Panc1 (cell line): ENCODE measurements around the gene RHEX. TPM values are rescaled to one million over a fixed set of nuclear protein-coding genes. Genes with fewer than 3 reads are reported as not detected.

Source experiments
- ATAC-seq: fragments of 200-7000 bp; cut with Tn5 transposase; 2 replicates; pipeline ENCODE4 v1.9.1; 2020; ENCODE audit warnings: mild to moderate bottlenecking, moderate library complexity
- BruUV-seq: library from RNA; stranded (reverse); fragments of 400-500 nt; replicated peaks from 2 replicates; lab custom pipeline; 2021; lab: Mats Ljungman, UMichigan
- CTCF ChIA-PET: fragments of 300-600 bp; sonication (Branson Sonifier 250); formaldehyde crosslinking; loops from one replicate; lab custom pipeline; 2022; ENCODE audit warnings: antibody characterized with exemption; lab: Charles Lee
- POLR2A ChIA-PET: fragments of 300-600 bp; sonication (Branson Sonifier 250); formaldehyde crosslinking; loops from one replicate; lab custom pipeline; 2022; ENCODE audit warnings: antibody characterized with exemption; lab: Charles Lee
- DNase-seq: peaks from one replicate; pipeline ENCODE4 v3.0.0-alpha.2; 2010; ENCODE audit warnings: low read depth, low spot score
- H3K27ac ChIP-seq: 2 replicates; pipeline ENCODE4 v1.5.1; 2011; ENCODE audit warnings: mild to moderate bottlenecking, low read length, inconsistent platforms
- H3K27me3 ChIP-seq: fragments of 200-500 bp; sonication (Bioruptor generic); 2 replicates; pipeline ENCODE4 v1.6.0; 2014; ENCODE audit warnings: low read length, inconsistent platforms; ENCODE audit not compliant: control insufficient read depth, insufficient read depth
- H3K36me3 ChIP-seq: fragments of 200-500 bp; sonication (Bioruptor generic); 2 replicates; pipeline ENCODE4 v1.5.1; 2014; ENCODE audit warnings: inconsistent platforms, mild to moderate bottlenecking, low read length, moderate library complexity; ENCODE audit not compliant: control insufficient read depth, insufficient read depth
- H3K4me1 ChIP-seq: 2 replicates; pipeline ENCODE4 v1.5.1; 2011; ENCODE audit warnings: inconsistent platforms, mild to moderate bottlenecking, low read length, moderate library complexity; ENCODE audit not compliant: control insufficient read depth, insufficient read depth
- H3K4me3 ChIP-seq, 2 experiments: 2 replicates each; pipeline ENCODE4 v1.5.1; 2011 to 2012; ENCODE audit warnings: low read depth in 2 of 2, low read length in 2 of 2, mild to moderate bottlenecking in 2 of 2, inconsistent platforms in 1 of 2, moderate library complexity in 1 of 2
- H3K9me3 ChIP-seq: fragments of 200-500 bp; sonication (Bioruptor generic); 2 replicates; pipeline ENCODE4 v1.5.1; 2014; ENCODE audit warnings: low read depth, mild to moderate bottlenecking, inconsistent platforms, low read length, moderate library complexity; ENCODE audit not compliant: control insufficient read depth, insufficient read depth
- CTCF ChIP-seq: fragments of 450-650 bp; IDR thresholded peaks from 2 replicates; pipeline ENCODE4 v1.5.1; 2017; ENCODE audit warnings: mild to moderate bottlenecking
- POLR2AphosphoS5 ChIP-seq: IDR thresholded peaks from 2 replicates; pipeline ENCODE4 v1.6.1; 2012; ENCODE audit warnings: mild to moderate bottlenecking, low read depth, low read length, moderate library complexity
- REST ChIP-seq, 2 experiments: IDR thresholded peaks; 2 replicates each; pipeline ENCODE4 v1.6.1; 2011 to 2012; ENCODE audit warnings: low read depth in 2 of 2, control low read depth in 1 of 2, low read length in 1 of 2, mild to moderate bottlenecking in 1 of 2, moderate library complexity in 1 of 2; ENCODE audit not compliant: insufficient read depth in 1 of 2
- SIN3A ChIP-seq: IDR thresholded peaks from 2 replicates; pipeline ENCODE4 v1.6.1; 2012; ENCODE audit warnings: low read depth, mild to moderate bottlenecking, low read length, moderate library complexity, borderline replicate concordance; ENCODE audit not compliant: insufficient read depth
- TCF7L2 ChIP-seq: IDR thresholded peaks from 2 replicates; pipeline ENCODE4 v1.6.1; 2011; ENCODE audit warnings: mild to moderate bottlenecking, low read depth, low read length, inconsistent platforms
- in situ Hi-C: cut with HindIII; loops from 2 replicates; pipeline ENCODE4 v1.10.0; 2016; ENCODE audit warnings: low sequenced_read_pairs, low pct_unique_long_range_greater_than_20kb
- intact Hi-C: fragments of 100-400 bp; cut with micrococcal nuclease; formaldehyde crosslinking; loops from one replicate; pipeline ENCODE4 v1.10.0; 2022; ENCODE audit not compliant: unreplicated experiment
- total RNA-seq: library from RNA; stranded (reverse); gene quantifications from one replicate; pipeline ENCODE4 v1.2.1, GENCODE V29; 2021; ENCODE audit not compliant: unreplicated experiment

Gene RHEX
- total RNA-seq, 1 experiment from 2014 or later = not detected

DNA sequence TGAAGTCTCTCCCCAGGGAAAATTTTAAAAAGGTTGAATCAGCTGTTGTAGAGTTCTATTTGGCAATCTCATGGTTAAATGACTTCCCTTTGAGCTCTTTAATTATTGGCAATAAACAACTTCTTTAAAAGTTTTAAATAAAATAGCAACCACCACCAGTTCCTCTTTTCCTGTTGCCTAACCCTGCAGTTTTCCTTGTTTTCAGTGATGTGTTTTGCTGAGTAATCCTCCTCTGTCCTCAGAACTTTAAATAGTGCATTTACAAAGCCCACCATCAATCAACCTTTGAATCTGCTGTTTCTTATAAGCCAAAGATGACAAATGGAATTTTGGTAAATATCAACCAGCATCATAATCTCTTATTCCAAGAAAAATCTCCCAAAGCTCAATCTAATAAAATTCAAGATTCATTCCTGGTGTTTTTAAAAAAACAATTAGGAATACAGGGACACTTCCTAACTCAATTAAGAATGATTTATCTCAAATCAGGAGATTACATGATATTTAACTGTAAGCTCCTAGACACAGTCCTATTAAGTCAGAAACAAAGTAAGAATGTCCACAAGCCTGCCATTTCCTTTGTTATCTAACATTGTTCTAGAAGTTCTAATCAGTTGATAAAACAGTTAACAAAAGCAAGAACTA is 49.4 kb downstream of the RHEX start:
- Histone ChIP-seq H3K27me3 (no peaks in the 10 kb centered on the region; the same call in 1 of the 2 replicates), H3K36me3 (no peaks in the 10 kb centered on the region), H3K4me3 (no peak overlapping the region), H3K27ac (no peak overlapping the region), H3K9me3 (no peaks in the 10 kb centered on the region), H3K4me1 (no peaks in the 10 kb centered on the region)
- ChIA-PET CTCF (no interaction called here), POLR2A (interaction anchor here (0.7 kb wide), 1 partner anchor 103 kb away, joined by 8 read pairs; no protein-coding TSS in a partner anchor)
- intact Hi-C loops = loop anchor here (5.0 kb wide), 1 partner anchor 310 kb away; no protein-coding TSS in a partner anchor
- DNase-seq (no peak), ATAC-seq (no peak)
- in situ Hi-C loops = no loop called here
- TF ChIP-seq REST (IDR thresholded peaks at IDR 0.05; ENCODE audit: insufficient read depth in 1 of 2, low read depth in 2 of 2, low read length in 1 of 2) (no peak), CTCF (no peak), POLR2AphosphoS5 (no peak), TCF7L2 (no peak), SIN3A (no peak)
- BruUV-seq = no TSS peak

DNA sequence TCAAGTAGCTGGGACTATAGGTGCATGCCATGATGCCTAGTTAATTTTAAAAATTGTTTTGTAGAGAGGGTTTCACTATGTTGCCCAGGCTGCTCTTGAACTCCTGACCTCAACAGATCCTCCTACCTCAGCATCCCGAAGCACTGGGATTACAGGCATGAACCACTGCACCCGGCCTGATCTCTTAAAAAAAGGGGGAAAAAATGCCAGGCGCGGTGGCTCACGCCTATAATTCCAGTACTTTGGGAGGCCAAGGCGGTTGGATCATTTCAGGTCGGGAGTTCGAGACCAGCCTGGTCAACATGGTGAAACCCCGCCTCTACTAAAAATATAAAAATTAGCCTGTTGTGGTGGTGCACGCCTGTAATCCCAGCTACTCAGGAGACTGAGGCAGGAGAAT is 51.0 kb downstream of the RHEX start:
- in situ Hi-C loops = no loop called here

More for the DNA sequence above, 51.0 kb downstream of the RHEX start:
- no peak overlapping the region for H3K27ac ChIP-seq
- no TSS peak for BruUV-seq
- no peaks in the 10 kb centered on the region for H3K36me3 ChIP-seq
- DNase-seq (no peak), ATAC-seq (no peak)
- ChIA-PET CTCF (no interaction called here), POLR2A (no interaction called here)
- TF ChIP-seq CTCF = no peak
- no peak for TF ChIP-seq SIN3A
- TF ChIP-seq POLR2AphosphoS5 = no peak
- no peak for TF ChIP-seq REST (IDR thresholded peaks at IDR 0.05; ENCODE audit: insufficient read depth in 1 of 2, low read depth in 2 of 2, low read length in 1 of 2)
- TF ChIP-seq TCF7L2 = no peak
- H3K4me3 ChIP-seq = no peak overlapping the region
- H3K4me1 ChIP-seq = no peaks in the 10 kb centered on the region
- no peaks in the 10 kb centered on the region for H3K9me3 ChIP-seq
- intact Hi-C loops = loop anchor here (5.0 kb wide), 1 partner anchor 312 kb away; no protein-coding TSS in a partner anchor
- no peaks in the 10 kb centered on the region; the same call in 1 of the 2 replicates for H3K27me3 ChIP-seq
